GM15510 (cell line): Measurements from ENCODE around the gene CENPB.

Source experiments
- POLR2A ChIP-seq: IDR thresholded peaks from 3 replicates; pipeline ENCODE4 v1.6.1; 2011; ENCODE audit warnings: borderline replicate concordance; ENCODE audit not compliant: insufficient read length; ENCODE audit errors: extremely low read depth

CENPB gene

DNA sequence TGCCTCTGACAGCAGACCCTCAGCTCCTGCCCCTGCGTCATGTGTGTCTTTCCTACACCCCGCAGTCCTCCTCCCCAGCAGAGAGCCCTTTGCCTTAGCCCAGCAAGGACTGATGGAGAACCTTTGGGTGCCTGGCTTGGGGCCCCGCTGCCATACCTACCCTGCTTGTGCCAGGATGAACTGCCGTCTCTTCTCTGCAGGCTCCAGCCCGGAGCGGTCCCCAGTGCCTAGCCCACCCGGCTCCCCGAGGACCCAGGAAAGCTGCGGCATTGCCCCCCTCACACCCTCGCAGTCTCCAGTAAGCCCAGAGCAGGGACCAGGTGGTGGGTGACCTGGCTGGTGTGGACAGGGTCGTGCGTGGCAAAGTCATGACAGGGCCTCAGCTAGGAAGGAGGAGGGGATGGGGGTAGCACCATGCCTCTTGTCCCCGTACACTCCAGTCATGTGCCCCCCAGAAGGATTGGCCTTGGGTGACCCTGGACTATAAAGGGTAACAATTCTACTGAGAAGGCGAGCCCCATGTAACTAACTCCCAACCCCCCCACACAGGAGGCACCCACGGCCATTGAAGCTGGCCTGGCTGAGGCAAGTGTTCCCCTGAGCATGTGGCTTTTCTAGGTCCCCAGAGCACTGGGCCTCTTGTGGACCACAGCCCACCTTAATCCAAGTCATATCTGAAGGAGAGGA, 45.8 kb downstream of the CENPB start:
- no peak for TF ChIP-seq POLR2A

DNA sequence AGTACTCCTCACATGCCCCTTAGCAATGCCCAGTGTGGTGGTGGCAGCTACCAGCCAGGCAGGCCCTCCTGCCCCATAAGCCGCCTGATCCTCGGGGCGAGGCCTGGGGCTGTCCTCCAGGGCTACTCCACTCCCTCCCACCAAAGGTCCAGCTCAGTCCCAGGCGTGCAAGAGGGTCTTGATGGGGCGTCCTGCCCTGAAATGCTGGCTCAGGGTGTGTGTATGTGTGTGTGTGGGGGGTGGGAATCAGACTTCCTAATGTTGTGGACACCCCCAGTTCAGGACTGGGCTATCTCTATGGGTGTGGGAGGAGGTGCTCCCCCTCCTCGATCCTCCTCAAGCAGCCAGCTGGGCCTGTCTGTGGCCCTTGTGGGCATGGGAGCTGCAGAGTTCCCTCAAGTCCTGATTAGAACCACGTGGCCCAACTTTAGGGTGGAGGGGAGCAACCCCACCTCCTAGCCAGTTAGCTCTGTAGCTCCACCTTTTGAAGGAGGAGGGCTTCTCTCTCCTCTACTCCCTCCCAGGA, 46.6 kb downstream of the CENPB start:
- TF ChIP-seq POLR2A = no peak

DNA sequence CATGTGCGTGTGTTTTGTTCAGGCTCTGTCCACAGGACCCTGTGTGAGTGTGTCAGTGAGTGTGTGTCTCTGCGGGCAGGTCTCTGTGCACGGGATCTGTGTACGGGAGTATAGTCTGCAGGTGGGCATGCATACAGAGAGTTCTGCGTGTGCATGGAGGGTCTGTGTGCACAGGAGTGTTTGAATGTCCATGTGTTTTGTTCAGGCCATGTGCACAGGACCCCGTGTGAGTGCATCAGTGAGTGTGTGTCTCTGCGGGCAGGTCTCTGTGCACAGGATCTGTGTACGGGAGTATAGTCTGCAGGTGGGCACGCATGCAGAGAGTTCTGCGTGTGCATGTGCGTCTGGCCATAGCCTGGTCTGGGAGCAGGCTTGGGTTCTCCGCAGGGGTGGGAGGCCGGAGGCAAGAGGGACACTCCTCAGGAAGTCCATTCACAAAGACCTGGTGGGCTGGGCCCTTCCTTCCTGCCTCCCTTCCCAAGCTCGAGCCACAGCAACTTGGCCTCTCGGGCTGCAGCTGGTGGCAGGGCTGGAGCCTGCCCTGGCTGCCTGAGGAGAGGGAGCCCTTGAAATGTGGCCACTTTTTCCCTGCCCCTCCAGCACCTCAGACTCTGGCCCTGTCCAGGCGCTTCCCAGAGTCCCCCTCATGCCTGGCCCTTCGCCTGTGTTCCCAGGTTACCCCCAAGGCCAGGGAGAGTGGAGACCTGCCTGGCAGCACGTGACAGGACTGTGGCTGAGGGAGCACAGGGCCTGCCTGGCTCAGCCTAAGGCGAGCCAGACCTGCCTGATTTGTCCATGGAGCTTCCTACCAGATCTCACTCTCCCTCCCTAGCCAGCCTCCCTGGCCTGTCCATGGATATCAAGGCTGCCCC, 47.2 kb downstream of the CENPB start:
- no peak for TF ChIP-seq POLR2A

DNA sequence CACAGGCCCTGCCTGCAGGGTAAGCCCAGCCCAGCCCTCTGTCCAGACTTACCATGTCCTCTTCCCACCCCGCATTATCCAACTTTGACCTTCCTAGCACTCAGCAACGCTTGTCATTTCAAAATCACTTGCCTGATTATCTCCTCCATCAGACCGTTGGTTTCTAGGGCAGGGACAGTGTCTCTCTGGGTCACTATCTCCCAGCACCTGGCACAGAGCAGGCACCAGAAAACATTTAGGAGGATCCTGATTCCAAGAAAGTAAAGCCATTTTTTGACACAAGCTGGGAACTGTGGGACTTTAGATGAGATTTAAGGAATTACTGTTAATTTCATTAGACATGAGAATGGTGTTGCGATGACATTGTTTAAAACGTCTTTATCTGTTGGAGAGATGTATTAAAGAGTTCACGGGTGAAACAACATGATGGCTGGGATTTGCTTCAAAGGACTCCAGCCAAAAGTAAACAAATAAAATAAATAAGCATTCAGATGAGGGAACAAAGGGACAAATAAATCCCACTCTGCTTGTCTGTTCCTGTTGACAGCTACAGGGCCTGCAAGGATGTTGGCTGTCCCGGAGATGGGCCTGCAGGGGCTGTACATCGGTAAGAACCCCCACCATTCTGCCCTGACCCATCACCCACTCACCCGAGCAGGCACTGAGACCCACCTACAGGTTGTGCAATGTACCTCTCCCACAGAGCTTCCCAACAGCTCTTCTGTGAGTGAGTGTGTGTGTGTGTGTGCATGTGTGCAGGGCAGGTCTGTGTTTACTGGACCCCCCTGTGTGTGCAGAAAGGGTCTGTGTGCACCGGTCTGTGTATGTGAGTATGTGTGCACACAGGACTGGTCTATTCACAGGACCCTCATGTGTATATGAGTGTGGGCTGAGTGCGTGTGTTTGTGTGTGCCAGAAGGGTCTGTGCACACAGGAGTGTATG, 48.2 kb downstream of the CENPB start:
- TF ChIP-seq POLR2A = no peak

DNA sequence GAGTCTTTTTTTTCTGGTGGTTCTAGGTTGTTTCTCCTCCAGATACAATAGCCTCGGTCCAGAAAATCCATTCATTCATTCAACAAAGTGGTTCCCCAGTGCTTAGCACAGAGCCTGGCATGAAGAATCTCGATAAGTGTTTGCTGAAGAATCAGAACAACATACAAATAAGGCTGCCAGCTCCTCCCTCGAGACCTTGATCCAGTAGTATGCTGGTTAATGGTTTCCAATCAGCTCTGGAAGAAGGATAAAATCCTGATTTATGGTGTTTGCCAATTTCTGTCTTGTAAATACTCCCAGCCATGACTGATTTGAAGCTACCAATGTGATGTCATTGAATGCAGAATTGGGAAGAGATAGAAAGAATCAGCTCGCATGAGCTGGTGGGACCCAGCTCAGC, 50.8 kb downstream of the CENPB start:
- TF ChIP-seq POLR2A = no peak

DNA sequence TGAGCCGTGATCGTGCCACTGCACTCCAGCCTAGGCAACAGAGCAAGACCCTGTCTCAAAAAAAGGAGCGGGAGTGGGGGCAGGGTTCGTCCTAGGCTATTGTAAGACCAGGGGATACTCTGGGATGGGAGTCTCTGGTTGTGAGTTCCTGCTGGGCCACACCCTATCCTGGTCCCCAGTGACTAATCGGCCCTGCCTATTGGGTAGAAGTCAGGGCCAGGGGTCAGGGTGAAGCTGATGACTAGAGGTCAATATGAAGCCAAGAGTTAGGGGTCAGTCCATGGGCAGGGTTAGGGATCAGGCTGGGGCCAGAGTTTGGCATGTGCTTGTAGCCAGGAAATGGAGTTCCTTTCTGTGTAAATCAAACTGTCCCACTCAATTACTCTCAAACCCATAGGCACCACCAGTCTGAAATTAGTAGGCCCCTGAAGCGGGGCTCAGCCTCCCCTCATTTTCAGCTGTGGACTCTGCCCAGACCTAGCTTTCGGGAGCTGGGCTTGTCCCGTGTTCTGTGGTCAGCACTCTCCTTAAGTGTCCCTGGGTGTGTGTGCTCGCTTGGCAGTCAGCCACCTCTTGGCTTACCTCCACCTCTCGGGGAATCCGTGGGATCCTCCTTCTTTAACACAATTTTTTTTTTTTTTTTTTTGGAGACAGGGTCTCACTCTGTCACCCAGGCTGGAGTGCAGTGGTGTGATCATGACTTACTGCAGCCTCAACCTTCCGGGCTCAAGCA, 52.3 kb downstream of the CENPB start:
- no peak for TF ChIP-seq POLR2A
